CD4-positive, alpha-beta T cell (primary cell): ENCODE data around the gene BRINP3. TPM values are rescaled to one million over a fixed set of nuclear protein-coding genes. Genes with fewer than 3 reads are reported as not detected.

ENCODE experiments used
- ATAC-seq: fragments of 200-7000 bp; cut with Tn5 transposase; one replicate; pipeline ENCODE4 v1.10.0; 2022; ENCODE audit warnings: mild to moderate bottlenecking; ENCODE audit not compliant: poor library complexity
- CTCF ChIA-PET: fragments of 350-600 bp; sonication (Branson Sonifier 250); formaldehyde crosslinking; loops from one replicate; lab custom pipeline; 2021; ENCODE audit warnings: antibody characterized with exemption, inconsistent platforms; lab: Charles Lee
- POLR2A ChIA-PET: fragments of 350-600 bp; sonication (Branson Sonifier 250); formaldehyde crosslinking; loops from one replicate; lab custom pipeline; 2021; ENCODE audit warnings: antibody characterized with exemption, inconsistent platforms; lab: Charles Lee
- DNase-seq, 14 experiments: peaks; one replicate each; pipeline ENCODE4 v3.0.0-alpha.2; 2013 to 2020; ENCODE audit warnings: mixed read lengths in 2 of 14
- H3K27ac ChIP-seq, 2 donors: one replicate each; pipeline versions ENCODE4 v1.5.1 to v1.7.0; 2013; ENCODE audit warnings: low read length in 2 of 2, low read depth in 1 of 2, mild to moderate bottlenecking in 1 of 2
- H3K27me3 ChIP-seq, 2 experiments: 1 replicate in 1 of 2; 2 replicates in 1 of 2; pipeline versions ENCODE4 v1.6.1 to v1.7.0; 2013; ENCODE audit warnings: low read length in 2 of 2, control low read depth in 1 of 2, mild to moderate bottlenecking in 1 of 2, moderate library complexity in 1 of 2; ENCODE audit not compliant: insufficient read depth in 2 of 2, control insufficient read depth in 1 of 2
- H3K36me3 ChIP-seq: one replicate; pipeline ENCODE4 v1.6.1; 2013; ENCODE audit warnings: low read length, control low read depth; ENCODE audit not compliant: insufficient read depth
- H3K4me1 ChIP-seq: one replicate; pipeline ENCODE4 v1.6.1; 2013; ENCODE audit warnings: low read length, control low read depth; ENCODE audit not compliant: insufficient read depth
- H3K4me3 ChIP-seq: one replicate; pipeline ENCODE4 v1.5.1; 2013; ENCODE audit warnings: mild to moderate bottlenecking, low read length, moderate library complexity
- H3K9me3 ChIP-seq, 2 experiments: 1 replicate in 1 of 2; 2 replicates in 1 of 2; pipeline versions ENCODE4 v1.6.1 to v1.7.0; 2013; ENCODE audit warnings: low read length in 2 of 2, mild to moderate bottlenecking in 2 of 2, control low read depth in 1 of 2, moderate library complexity in 1 of 2; ENCODE audit not compliant: control insufficient read depth in 1 of 2, insufficient read depth in 1 of 2
- H3K27ac Mint-ChIP-seq: one replicate; pipeline ENCODE4 v1.8.0; 2020; ENCODE audit warnings: mixed read lengths
- H3K27me3 Mint-ChIP-seq: one replicate; pipeline ENCODE4 v1.8.0; 2021; ENCODE audit warnings: mixed read lengths
- H3K36me3 Mint-ChIP-seq: one replicate; pipeline ENCODE4 v1.8.0; 2021; ENCODE audit warnings: low read depth, mixed read lengths
- H3K4me1 Mint-ChIP-seq: one replicate; pipeline ENCODE4 v1.8.0; 2021; ENCODE audit warnings: low read depth, mixed read lengths
- H3K4me3 Mint-ChIP-seq: one replicate; pipeline ENCODE4 v1.8.0; 2020; ENCODE audit warnings: mild to moderate bottlenecking, mixed read lengths
- H3K9me3 Mint-ChIP-seq: one replicate; pipeline ENCODE4 v1.8.0; 2020; ENCODE audit warnings: mixed read lengths
- CTCF ChIP-seq: fragments of 200-600 bp; IDR thresholded peaks from one replicate; pipeline ENCODE4 v1.8.0; 2022; ENCODE audit warnings: antibody characterized with exemption, mild to moderate bottlenecking
- intact Hi-C, 2 experiments: fragments of 100-400 bp; cut with DNase I in 1 of 2; cut with micrococcal nuclease in 1 of 2; formaldehyde crosslinking; loops; one replicate each; pipeline versions ENCODE4 v1.15.1 to v1.9.0; 2023 to 2025; cut with DNase I, micrococcal nuclease
- total RNA-seq, 174 experiments: library from RNA in 2 of 174; stranded (reverse) in 2 of 174; gene quantifications; one replicate each; pipeline ENCODE4 v1.2.3 and lab custom pipeline; 2021 to 2026

Gene BRINP3
- total RNA-seq, 2 experiments from 2014 or later = not detected

- Mint-ChIP-seq H3K9me3 (peaks cover 4% of the 10 kb centered on the region), H3K27me3 (peaks cover 37% of the 10 kb centered on the region), H3K4me3 (no peak overlapping the region), H3K4me1 (peaks cover 11% of the 10 kb centered on the region), H3K27ac (no peak overlapping the region), H3K36me3 (no peaks in the 10 kb centered on the region)
- ATAC-seq (no peak), DNase-seq (no peak)
- intact Hi-C loops = no loop called here
- Histone ChIP-seq H3K36me3 (no peaks in the 10 kb centered on the region), H3K4me3 (no peak overlapping the region), H3K27me3 (peaks cover 0 to 12% of the 10 kb centered on the region in 2 experiments), H3K4me1 (no peaks in the 10 kb centered on the region), H3K9me3 (peaks cover 0 to 14% of the 10 kb centered on the region in 2 experiments), H3K27ac (no peak overlapping the region)
- ChIA-PET CTCF (no interaction called here), POLR2A (no interaction called here)
- no peak for TF ChIP-seq CTCF
Measured at GRCh38 chr1:190474010-190474409, 3.7 kb downstream of the BRINP3 start.

- no peak overlapping the region for H3K27ac Mint-ChIP-seq
- ATAC-seq (no peak), DNase-seq (no peak)
- no peaks in the 10 kb centered on the region for H3K4me1 Mint-ChIP-seq
- ChIA-PET POLR2A (no interaction called here), CTCF (no interaction called here)
- no peaks in the 10 kb centered on the region for H3K36me3 Mint-ChIP-seq
- Histone ChIP-seq H3K4me1 (no peaks in the 10 kb centered on the region), H3K4me3 (no peak overlapping the region), H3K27ac (no peak overlapping the region), H3K9me3 (peaks cover 0 to 9% of the 10 kb centered on the region in 2 experiments), H3K36me3 (no peaks in the 10 kb centered on the region), H3K27me3 (peaks cover 0 to 8% of the 10 kb centered on the region in 2 experiments)
- no peak overlapping the region for H3K4me3 Mint-ChIP-seq
- no peak for TF ChIP-seq CTCF
- intact Hi-C loops = no loop called here
- H3K9me3 Mint-ChIP-seq = peaks cover 4% of the 10 kb centered on the region
- peaks cover 22% of the 10 kb centered on the region for H3K27me3 Mint-ChIP-seq
Measured at GRCh38 chr1:190472494-190472893, 5.2 kb downstream of the BRINP3 start.

GRCh38 chr1:190472042-190472441, 5.6 kb downstream of the BRINP3 start:
- H3K9me3 Mint-ChIP-seq = peaks cover 4% of the 10 kb centered on the region
- H3K27me3 ChIP-seq = peaks cover 0 to 8% of the 10 kb centered on the region in 2 experiments
- ATAC-seq (no peak), DNase-seq (no peak)
- no peaks in the 10 kb centered on the region for H3K36me3 ChIP-seq
- TF ChIP-seq CTCF = no peak
- ChIA-PET CTCF (no interaction called here), POLR2A (no interaction called here)
- no peaks in the 10 kb centered on the region for H3K36me3 Mint-ChIP-seq
- H3K27ac Mint-ChIP-seq = no peak overlapping the region
- peaks cover 18% of the 10 kb centered on the region for H3K27me3 Mint-ChIP-seq
- H3K9me3 ChIP-seq = peaks cover 0 to 9% of the 10 kb centered on the region in 2 experiments
- H3K4me1 Mint-ChIP-seq = no peaks in the 10 kb centered on the region
- intact Hi-C loops = no loop called here
- no peaks in the 10 kb centered on the region for H3K4me1 ChIP-seq
- H3K4me3 ChIP-seq = no peak overlapping the region
- H3K4me3 Mint-ChIP-seq = no peak overlapping the region
- no peak overlapping the region for H3K27ac ChIP-seq
